ENCODE results near the gene TLX3. TPM values are rescaled to one million over a fixed set of nuclear protein-coding genes. Genes with fewer than 3 reads are reported as not detected.

TLX3 gene
- total and polyA plus RNA-seq, 2 of the 8 experiments (the other 6 are each of a cell fraction or from before 2014, with no cell fraction given), result not detected

GRCh38 chr5:171315925-171316257 lies 6.8 kb downstream of the TLX3 start:
- Histone ChIP-seq H3K4me1 (replicated peaks in 1 of 4; ENCODE audit: control insufficient read depth in 3 of 4, insufficient read depth in 4 of 4, low read length in 3 of 4) (peaks cover 0 to 31% (median 23%) of the 10 kb centered on the region in 4 experiments; a peak in 6 of 7 replicates), H3K27me3 (replicated peaks in 1 of 4; ENCODE audit: control insufficient read depth in 3 of 4, extremely low read depth in 1 of 4, insufficient read depth in 3 of 4, low read length in 3 of 4) (peaks cover 85 to 99% (median 97%) of the 10 kb centered on the region in 4 experiments), H2BK120ac (replicated peaks; ENCODE audit: low read depth, low read length) (no peak overlapping the region), H2BK20ac (ENCODE audit: low read length) (no peak overlapping the region), H2BK5ac (ENCODE audit: low read depth, low read length) (no peak overlapping the region), H4K20me1 (replicated peaks in 1 of 2; ENCODE audit: control insufficient read depth in 1 of 2, insufficient read depth in 2 of 2, low read length in 2 of 2) (peaks cover 14 to 33% of the 10 kb centered on the region in 2 experiments), H3K18ac (ENCODE audit: extremely low read depth, low read length) (no peak overlapping the region), H3K79me1 (ENCODE audit: low read depth, low read length) (no peaks in the 10 kb centered on the region), H3K4ac (replicated peaks; ENCODE audit: insufficient read length, low read depth, low read length) (no peak overlapping the region), H3K9me3 (ENCODE audit: insufficient read depth in 2 of 2, low read depth in 1 of 2, low read length in 1 of 2) (no peaks in the 10 kb centered on the region; a peak in 1 of 4 replicates), H3K4me2 (ENCODE audit: insufficient read depth in 1 of 2, low read depth in 2 of 2, low read length in 2 of 2) (peak overlapping the region; percentile 41 to 42; a peak in 1 of 4 replicates), H2AFZ (ENCODE audit: low read length) (no peak overlapping the region), H3K9ac (replicated peaks in 1 of 4; ENCODE audit: extremely low read depth in 1 of 4, low read depth in 3 of 4, low read length in 3 of 4) (no peak overlapping the region), H3K56ac (replicated peaks; ENCODE audit: insufficient read length, low read depth, low read length) (no peak overlapping the region), H3K36me3 (ENCODE audit: control insufficient read depth in 2 of 4, insufficient read depth in 4 of 4, low read length in 3 of 4) (peaks cover 0 to 12% (median 0%) of the 10 kb centered on the region in 4 experiments; a peak in 1 of 8 replicates), H3K4me3 (ENCODE audit: extremely low read depth in 1 of 4, insufficient read depth in 2 of 4, low read depth in 3 of 4, low read length in 4 of 4) (peak overlapping the region in 1 of 4 experiments; percentile 21; a peak in 1 of 8 replicates), H2BK12ac (ENCODE audit: low read depth, low read length) (no peak overlapping the region), H3K23ac (ENCODE audit: insufficient read length) (no peak overlapping the region), H3K23me2 (ENCODE audit: low read depth, low read length) (no peaks in the 10 kb centered on the region), H2AK5ac (ENCODE audit: low read depth, low read length) (0 out of 2 replicates have a peak overlapping the region, but pooled peaks have one; percentile 24), H2BK15ac (ENCODE audit: low read length) (no peak overlapping the region), H3K27ac (ENCODE audit: low read depth, low read length) (no peak overlapping the region), H3K79me2 (ENCODE audit: control insufficient read depth in 1 of 2, insufficient read depth in 2 of 2, low read length in 2 of 2) (no peaks in the 10 kb centered on the region), H4K8ac (ENCODE audit: extremely low read depth, insufficient read depth, low read length) (no peak overlapping the region), H4K5ac (ENCODE audit: insufficient read length, low read depth, low read length) (no peak overlapping the region), H4K91ac (replicated peaks; ENCODE audit: insufficient read length, low read length) (no peak overlapping the region), H3K14ac (ENCODE audit: insufficient read length) (no peak overlapping the region)
- DNase-seq (ENCODE audit: low read depth in 1 of 2, low spot score in 2 of 2), result no peak
- FAIRE-seq, result no peak
- TF ChIP-seq RXRA (IDR thresholded peaks at IDR 0.05; ENCODE audit: insufficient read depth, low read depth, low read length), result no peak
- TF ChIP-seq BCL11A (IDR thresholded peaks at IDR 0.05; ENCODE audit: low read depth in 2 of 2, low read length in 2 of 2), result no peak
- TF ChIP-seq POU5F1 (IDR thresholded peaks at IDR 0.05; ENCODE audit: low read depth, low read length), result no peak
- TF ChIP-seq SP4 (IDR thresholded peaks at IDR 0.05; ENCODE audit: low read length), result no peak
- TF ChIP-seq SIN3A (conservative IDR thresholded peaks at IDR 0.05 in 1 of 2, IDR thresholded peaks at IDR 0.05 in 1 of 2; ENCODE audit: low read depth in 1 of 2, low read length in 2 of 2), result no peak
- no peak for TF ChIP-seq SP1 (IDR thresholded peaks at IDR 0.05; ENCODE audit: low read depth, low read length)
- 21% methylated on average over 20 of the region's 20 CpGs; no CpG with 5 or more reads in 1 of the 2 experiments for WGBS, 2 experiments (ENCODE audit: extremely low coverage in 1 of 2, insufficient coverage in 1 of 2, insufficient read length in 1 of 2, insufficient replicate concordance in 2 of 2, low coverage in 1 of 2, low lambda C conversion rate in 2 of 2, missing lambda C conversion rate in 1 of 2)
- POLR2A ChIA-PET (ENCODE audit: partially characterized antibody), result interaction anchor here (1.0 to 1.6 kb wide), 3 partner anchors 9 to 97 kb away, joined by 3 to 6 read pairs (median 4); partner anchors contain the start of gene NPM1
- CTCF ChIA-PET (ENCODE audit: partially characterized antibody), result interaction anchor here (0.6 to 5.5 kb wide), 10 partner anchors 9 to 55 kb away, joined by 3 to 30 read pairs (median 4); no protein-coding TSS in a partner anchor

Data from H1 (cell line).